GM19193 (cell line): ENCODE measurements around the gene LMAN1L.

Experiments
- POLR2A ChIP-seq: IDR thresholded peaks from 4 replicates; pipeline ENCODE4 v1.6.1; 2011; ENCODE audit not compliant: insufficient read depth, insufficient read length; ENCODE audit errors: extremely low read depth

Gene LMAN1L

GRCh38 chr15:74798388-74799254 lies 14.0 kb upstream of the LMAN1L start:
- TF ChIP-seq POLR2A: no peak

- no peak for TF ChIP-seq POLR2A
Observed at GRCh38 chr15:74799255-74799855, 13.3 kb upstream of the LMAN1L start.

- no peak for TF ChIP-seq POLR2A
Observed at GRCh38 chr15:74799856-74800558, 12.6 kb upstream of the LMAN1L start.

GRCh38 chr15:74800559-74801094 lies 12.0 kb upstream of the LMAN1L start:
- TF ChIP-seq POLR2A: peak; percentile 5

GRCh38 chr15:74801311-74801997 lies 11.2 kb upstream of the LMAN1L start:
- no peak for TF ChIP-seq POLR2A

GRCh38 chr15:74802290-74802689 lies 10.3 kb upstream of the LMAN1L start:
- no peak for TF ChIP-seq POLR2A

- no peak for TF ChIP-seq POLR2A
Observed at GRCh38 chr15:74802862-74803447, 9.7 kb upstream of the LMAN1L start.

GRCh38 chr15:74804935-74805334 lies 7.7 kb upstream of the LMAN1L start:
- no peak for TF ChIP-seq POLR2A

GRCh38 chr15:74807282-74807681 lies 5.4 kb upstream of the LMAN1L start:
- no peak for TF ChIP-seq POLR2A

GRCh38 chr15:74808078-74808839 lies 4.4 kb upstream of the LMAN1L start:
- TF ChIP-seq POLR2A: no peak

- no peak for TF ChIP-seq POLR2A
Observed at GRCh38 chr15:74808840-74809229, 3.8 kb upstream of the LMAN1L start.

- no peak for TF ChIP-seq POLR2A
Observed at GRCh38 chr15:74809242-74809641, 3.4 kb upstream of the LMAN1L start.

GRCh38 chr15:74809956-74810355 lies 2.7 kb upstream of the LMAN1L start:
- no peak for TF ChIP-seq POLR2A
